OCI-LY1 (cell line): ENCODE data around the gene EMC10.

Source experiments
- EZH2 ChIP-seq: fragments of 200-600 bp; sonication (generic), shearing (Covaris generic); IDR thresholded peaks from 2 replicates; pipeline ENCODE4 v1.8.0; 2017; ENCODE audit warnings: borderline replicate concordance, mixed run types, mild to moderate bottlenecking, antibody characterized with exemption, low read length, moderate library complexity, mixed read lengths
- TF ChIP-seq, protein P1 (sequence below): fragments of 200-600 bp; sonication (generic), shearing (Covaris generic); IDR thresholded peaks from 2 replicates; pipeline ENCODE4 v1.5.1; 2017; ENCODE audit warnings: mild to moderate bottlenecking, antibody characterized with exemption, low read length, moderate library complexity, mixed read lengths

DNA sequence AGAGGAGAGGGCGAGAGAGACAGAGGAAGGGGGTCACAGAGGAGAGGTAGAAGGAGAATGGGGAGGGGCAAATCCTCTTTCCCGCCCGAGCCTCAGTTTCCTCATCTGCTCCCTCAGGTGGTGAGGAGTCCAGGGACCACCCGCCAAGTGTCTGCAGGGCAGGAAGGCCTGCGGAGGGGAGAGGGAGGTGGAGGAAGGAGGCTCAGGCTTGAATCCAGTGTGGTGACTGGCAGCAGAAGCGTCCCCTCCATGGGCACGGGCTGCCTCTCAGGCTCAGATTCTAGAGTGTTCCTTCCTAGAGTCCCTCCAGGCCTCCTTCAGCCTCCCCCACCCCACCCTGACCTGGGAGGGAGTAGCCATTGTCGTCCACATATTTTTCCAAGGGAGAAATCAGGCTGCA lies 16.9 kb downstream of the EMC10 start:
- TF ChIP-seq, protein P1, sequence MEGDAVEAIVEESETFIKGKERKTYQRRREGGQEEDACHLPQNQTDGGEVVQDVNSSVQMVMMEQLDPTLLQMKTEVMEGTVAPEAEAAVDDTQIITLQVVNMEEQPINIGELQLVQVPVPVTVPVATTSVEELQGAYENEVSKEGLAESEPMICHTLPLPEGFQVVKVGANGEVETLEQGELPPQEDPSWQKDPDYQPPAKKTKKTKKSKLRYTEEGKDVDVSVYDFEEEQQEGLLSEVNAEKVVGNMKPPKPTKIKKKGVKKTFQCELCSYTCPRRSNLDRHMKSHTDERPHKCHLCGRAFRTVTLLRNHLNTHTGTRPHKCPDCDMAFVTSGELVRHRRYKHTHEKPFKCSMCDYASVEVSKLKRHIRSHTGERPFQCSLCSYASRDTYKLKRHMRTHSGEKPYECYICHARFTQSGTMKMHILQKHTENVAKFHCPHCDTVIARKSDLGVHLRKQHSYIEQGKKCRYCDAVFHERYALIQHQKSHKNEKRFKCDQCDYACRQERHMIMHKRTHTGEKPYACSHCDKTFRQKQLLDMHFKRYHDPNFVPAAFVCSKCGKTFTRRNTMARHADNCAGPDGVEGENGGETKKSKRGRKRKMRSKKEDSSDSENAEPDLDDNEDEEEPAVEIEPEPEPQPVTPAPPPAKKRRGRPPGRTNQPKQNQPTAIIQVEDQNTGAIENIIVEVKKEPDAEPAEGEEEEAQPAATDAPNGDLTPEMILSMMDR, result no peak
- no peak for TF ChIP-seq EZH2
